HCT116 (cell line): Measurements from ENCODE around the gene GDAP1L1. TPM values are rescaled to one million over a fixed set of nuclear protein-coding genes. Genes with fewer than 3 reads are reported as not detected.

Source experiments
- ATAC-seq: fragments of 200-7000 bp; cut with Tn5 transposase; 2 replicates; pipeline ENCODE4 v1.9.1; 2020; ENCODE audit warnings: mild to moderate bottlenecking, moderate library complexity
- BruUV-seq: library from RNA; stranded (reverse); fragments of 400-500 nt; replicated peaks from 2 replicates; lab custom pipeline; 2021; lab: Mats Ljungman, UMichigan
- CTCF ChIA-PET: fragments of 300-600 bp; sonication (Branson Sonifier 250); formaldehyde crosslinking; loops from one replicate; lab custom pipeline; 2021; ENCODE audit warnings: antibody characterized with exemption; lab: Charles Lee
- POLR2A ChIA-PET: fragments of 300-600, 350-600 bp; sonication (Branson Sonifier 250); formaldehyde crosslinking; loops from one replicate; lab custom pipeline; 2021; ENCODE audit warnings: antibody characterized with exemption; lab: Charles Lee
- RAD21 ChIA-PET, 2 experiments: fragments of 300-600 bp; sonication (Branson Sonifier 250); formaldehyde crosslinking; loops; one replicate each; lab custom pipeline; 2023; ENCODE audit warnings: low total read pairs in 2 of 2; ENCODE audit not compliant: uncharacterized antibody in 2 of 2, unreplicated experiment in 2 of 2, low non-redundant PET in 1 of 2; lab: Charles Lee
- DNase-seq: peaks from one replicate; pipeline ENCODE4 v3.0.0-alpha.2; 2010; ENCODE audit warnings: low read depth, low spot score
- H2AFZ ChIP-seq: fragments of 200-600 bp; shearing (Covaris generic), sonication (generic); 2 replicates; pipeline ENCODE4 v1.6.1; 2017; ENCODE audit warnings: low read depth, mixed run types, mixed read lengths, antibody characterized with exemption, low read length; ENCODE audit not compliant: poor library complexity, severe bottlenecking
- H3K27ac ChIP-seq: 2 replicates; pipeline ENCODE4 v1.5.1; 2012; ENCODE audit warnings: low read depth, low read length
- H3K27me3 ChIP-seq: fragments of 200-600 bp; sonication (generic); 2 replicates; pipeline ENCODE4 v1.6.1; 2016; ENCODE audit warnings: mixed run types, low read length, mixed read lengths; ENCODE audit not compliant: insufficient read depth
- H3K36me3 ChIP-seq, 2 experiments: fragments of 200-500 bp in 1 of 2; fragments of 200-600 bp in 1 of 2; sonication (Bioruptor generic) in 1 of 2; sonication (generic) in 1 of 2; 2 replicates each; pipeline versions ENCODE4 v1.5.1 to v1.6.1; 2014 to 2016; ENCODE audit warnings: low read length in 2 of 2, inconsistent platforms in 1 of 2, mixed read lengths in 1 of 2, mixed run types in 1 of 2; ENCODE audit not compliant: insufficient read depth in 2 of 2, control insufficient read depth in 1 of 2
- H3K4me1 ChIP-seq, 2 experiments: fragments of 200-600 bp in 1 of 2; sonication (generic) in 1 of 2; 2 replicates each; pipeline versions ENCODE4 v1.5.1 to v1.6.1; 2012 to 2017; ENCODE audit warnings: low read length in 2 of 2, inconsistent platforms in 1 of 2, mild to moderate bottlenecking in 1 of 2, mixed read lengths in 1 of 2, mixed run types in 1 of 2, moderate library complexity in 1 of 2; ENCODE audit not compliant: insufficient read depth in 2 of 2, control insufficient read depth in 1 of 2
- H3K4me2 ChIP-seq: fragments of 200-600 bp; sonication (generic); 2 replicates; pipeline ENCODE4 v1.6.1; 2017; ENCODE audit warnings: mixed run types, low read length, mixed read lengths
- H3K4me3 ChIP-seq, 2 experiments: fragments of 200-600 bp in 1 of 2; sonication (generic) in 1 of 2; replicated peaks in 1 of 2; 2 replicates each; pipeline ENCODE4 v1.5.1; 2011 to 2016; ENCODE audit warnings: low read length in 2 of 2, control low read depth in 1 of 2, low read depth in 1 of 2, mild to moderate bottlenecking in 1 of 2, mixed read lengths in 1 of 2, mixed run types in 1 of 2
- H3K79me2 ChIP-seq: fragments of 200-600 bp; sonication (generic); 2 replicates; pipeline ENCODE4 v1.6.1; 2017; ENCODE audit warnings: mild to moderate bottlenecking, mixed run types, low read length, moderate library complexity, mixed read lengths; ENCODE audit not compliant: insufficient read depth
- H3K9ac ChIP-seq: fragments of 200-600 bp; sonication (generic); 2 replicates; pipeline ENCODE4 v1.6.1; 2016; ENCODE audit warnings: low read length, mixed read lengths
- H3K9me2 ChIP-seq: fragments of 200-600 bp; sonication (generic), shearing (Covaris generic); 2 replicates; pipeline ENCODE4 v1.6.1; 2017; ENCODE audit warnings: mixed run types, mild to moderate bottlenecking, moderate library complexity; ENCODE audit not compliant: insufficient read depth
- H3K9me3 ChIP-seq, 2 experiments: fragments of 200-500 bp in 1 of 2; fragments of 200-600 bp in 1 of 2; sonication (Bioruptor generic) in 1 of 2; sonication (generic) in 1 of 2; 2 replicates each; pipeline ENCODE4 v1.6.1; 2014 to 2017; ENCODE audit warnings: low read length in 2 of 2, mixed read lengths in 2 of 2, inconsistent platforms in 1 of 2, low read depth in 1 of 2, mild to moderate bottlenecking in 1 of 2, mixed run types in 1 of 2, moderate library complexity in 1 of 2; ENCODE audit not compliant: control insufficient read depth in 1 of 2, insufficient read depth in 1 of 2
- H4K20me1 ChIP-seq: fragments of 200-600 bp; sonication (generic), shearing (Covaris generic); 2 replicates; pipeline ENCODE4 v1.6.1; 2017; ENCODE audit warnings: mixed run types, mild to moderate bottlenecking, moderate library complexity; ENCODE audit not compliant: insufficient read depth
- CBX3 ChIP-seq: IDR thresholded peaks from 2 replicates; pipeline ENCODE4 v1.6.1; 2012; ENCODE audit warnings: low read depth
- EGR1 ChIP-seq: IDR thresholded peaks from 2 replicates; pipeline ENCODE4 v1.6.1; 2012; ENCODE audit warnings: low read depth
- EZH2phosphoT487 ChIP-seq: fragments of 200-600 bp; IDR thresholded peaks from 2 replicates; pipeline ENCODE4 v1.6.1; 2018; ENCODE audit warnings: antibody characterized with exemption, borderline replicate concordance
- JUND ChIP-seq: IDR thresholded peaks from 2 replicates; pipeline ENCODE4 v1.6.1; 2012
- POLR2A ChIP-seq: IDR thresholded peaks from 2 replicates; pipeline ENCODE4 v1.7.0; 2011; ENCODE audit warnings: borderline replicate concordance; ENCODE audit not compliant: insufficient read depth, insufficient read length; ENCODE audit errors: extremely low read depth
- REST ChIP-seq: IDR thresholded peaks from 2 replicates; pipeline ENCODE4 v1.6.1; 2012; ENCODE audit warnings: low read depth
- SRF ChIP-seq: IDR thresholded peaks from 2 replicates; pipeline ENCODE4 v1.6.1; 2012; ENCODE audit warnings: low read depth
- YY1 ChIP-seq: IDR thresholded peaks from 2 replicates; pipeline ENCODE4 v1.6.1; 2011; ENCODE audit warnings: low read length, low read depth, moderate library complexity, mild to moderate bottlenecking; ENCODE audit not compliant: insufficient replicate concordance; ENCODE audit errors: extremely low read depth
- ZFX ChIP-seq: fragments of 450-650 bp; IDR thresholded peaks from 2 replicates; pipeline ENCODE4 v1.6.1; 2017
- intact Hi-C: fragments of 100-400 bp; cut with micrococcal nuclease; formaldehyde crosslinking; loops from 2 replicates; pipeline ENCODE4 v1.10.0; 2022
- total RNA-seq: library from RNA; stranded (reverse); gene quantifications from one replicate; pipeline ENCODE4 v1.2.1, GENCODE V29; 2021; ENCODE audit not compliant: unreplicated experiment
- TF ChIP-seq, protein P1 (sequence below): IDR thresholded peaks from 2 replicates; pipeline ENCODE4 v1.6.1; 2012
- TF ChIP-seq, protein P2 (sequence below): IDR thresholded peaks from 2 replicates; pipeline ENCODE4 v1.6.1; 2012

GDAP1L1 gene
- total RNA-seq, 1 experiment from 2014 or later: not detected

DNA sequence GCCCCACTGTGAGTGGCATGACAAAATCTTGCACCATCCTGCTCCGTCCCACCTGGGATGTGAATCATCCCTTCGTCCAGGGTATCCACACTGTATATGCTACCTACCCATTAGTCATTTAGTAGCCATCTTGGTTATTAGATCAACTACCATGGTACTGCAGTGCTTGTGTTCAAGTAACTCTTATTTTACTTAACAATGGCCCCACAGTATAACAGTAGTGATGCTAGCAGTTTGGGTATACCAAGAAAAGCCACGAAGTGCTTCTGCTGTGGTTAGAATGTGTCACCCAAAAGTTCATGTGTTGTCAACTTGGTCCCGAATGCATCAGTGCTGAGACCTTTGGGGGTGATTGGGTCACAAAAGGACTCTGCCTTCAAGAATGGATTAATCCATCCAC lies 48.2 kb upstream of the GDAP1L1 start:
- no peak overlapping the region for H2AFZ ChIP-seq
- peaks cover 47% of the 10 kb centered on the region for H3K79me2 ChIP-seq
- ChIA-PET RAD21 (no interaction called here), POLR2A (no interaction called here), CTCF (interaction anchor here (1.1 kb wide), 1 partner anchor 9 kb away, joined by 3 read pairs; no protein-coding TSS in a partner anchor)
- H3K36me3 ChIP-seq: peaks cover 39 to 44% of the 10 kb centered on the region in 2 experiments
- H3K4me3 ChIP-seq: no peak overlapping the region
- H3K27ac ChIP-seq: no peak overlapping the region
- no peaks in the 10 kb centered on the region for H3K27me3 ChIP-seq
- TF ChIP-seq EZH2phosphoT487: no peak
- TF ChIP-seq, protein P1, sequence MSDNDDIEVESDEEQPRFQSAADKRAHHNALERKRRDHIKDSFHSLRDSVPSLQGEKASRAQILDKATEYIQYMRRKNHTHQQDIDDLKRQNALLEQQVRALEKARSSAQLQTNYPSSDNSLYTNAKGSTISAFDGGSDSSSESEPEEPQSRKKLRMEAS: no peak
- no peak for TF ChIP-seq POLR2A
- TF ChIP-seq SRF: no peak
- no peak for TF ChIP-seq REST
- TF ChIP-seq CBX3: no peak
- no peak for TF ChIP-seq EGR1
- TF ChIP-seq, protein P2, sequence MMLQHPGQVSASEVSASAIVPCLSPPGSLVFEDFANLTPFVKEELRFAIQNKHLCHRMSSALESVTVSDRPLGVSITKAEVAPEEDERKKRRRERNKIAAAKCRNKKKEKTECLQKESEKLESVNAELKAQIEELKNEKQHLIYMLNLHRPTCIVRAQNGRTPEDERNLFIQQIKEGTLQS: no peak
- no peak for TF ChIP-seq YY1
- TF ChIP-seq ZFX: no peak
- TF ChIP-seq JUND: no peak
- no peaks in the 10 kb centered on the region for H3K9me3 ChIP-seq
- intact Hi-C loops: loop anchor here (10.0 kb wide), 1 partner anchor 664 kb away; no protein-coding TSS in a partner anchor
- no peaks in the 10 kb centered on the region for H3K9me2 ChIP-seq
- no peak overlapping the region for H3K9ac ChIP-seq
- no peaks in the 10 kb centered on the region for H4K20me1 ChIP-seq
- no peak overlapping the region for H3K4me2 ChIP-seq
- BruUV-seq: no TSS peak
- peaks cover 13 to 14% of the 10 kb centered on the region in 2 experiments for H3K4me1 ChIP-seq
- DNase-seq (no peak), ATAC-seq (no peak)
